ENCODE data around the gene GH1. TPM values are rescaled to one million over a fixed set of nuclear protein-coding genes. Genes with fewer than 3 reads are reported as not detected.

The GH1 gene
- total RNA-seq, 1 experiment from 2014 or later, result not detected

DNA sequence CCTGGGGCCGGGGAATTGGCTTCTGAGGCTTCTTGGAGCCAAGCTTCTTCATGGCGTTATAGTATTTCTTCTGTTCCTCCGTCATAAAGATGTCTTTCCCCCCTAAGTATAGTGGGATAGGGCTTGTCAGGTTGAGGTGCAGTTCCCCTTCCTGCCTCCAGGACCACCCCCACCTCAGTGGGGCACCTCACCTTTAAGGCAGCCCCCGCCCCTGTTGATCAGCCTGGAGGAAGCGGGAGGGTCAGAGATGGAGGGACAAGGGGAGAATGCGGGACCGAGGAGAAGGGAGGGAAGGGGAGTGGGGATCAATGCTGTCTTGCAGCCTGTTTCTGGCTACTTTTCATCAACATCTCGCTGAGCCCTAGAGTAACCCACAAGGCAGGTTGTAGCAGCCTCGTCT, 25.1 kb upstream of the GH1 start:
- Histone ChIP-seq H3K4me3 (replicated peaks in 1 of 2; ENCODE audit: low read depth in 1 of 2, low read length in 2 of 2) (no peak overlapping the region), H3K9me2 (ENCODE audit: insufficient read depth) (no peaks in the 10 kb centered on the region), H3K9ac (ENCODE audit: low read length) (no peak overlapping the region), H2AFZ (ENCODE audit: low read depth, low read length, poor library complexity, severe bottlenecking) (no peak overlapping the region), H3K27me3 (ENCODE audit: insufficient read depth, low read length) (no peaks in the 10 kb centered on the region), H3K79me2 (ENCODE audit: insufficient read depth, low read length) (no peaks in the 10 kb centered on the region), H3K4me2 (ENCODE audit: low read length) (no peak overlapping the region), H3K4me1 (ENCODE audit: control insufficient read depth in 1 of 2, insufficient read depth in 2 of 2, low read length in 2 of 2) (peaks cover 0 to 4% of the 10 kb centered on the region in 2 experiments; a peak in 1 of 4 replicates), H3K27ac (ENCODE audit: low read depth, low read length) (no peak overlapping the region), H3K9me3 (ENCODE audit: control insufficient read depth in 1 of 2, insufficient read depth in 1 of 2, low read depth in 1 of 2, low read length in 2 of 2) (no peaks in the 10 kb centered on the region), H3K36me3 (ENCODE audit: control insufficient read depth in 1 of 2, insufficient read depth in 2 of 2, low read length in 2 of 2) (no peaks in the 10 kb centered on the region), H4K20me1 (ENCODE audit: insufficient read depth) (no peaks in the 10 kb centered on the region)
- ATAC-seq (no peak), DNase-seq (ENCODE audit: low read depth, low spot score) (no peak)
- ChIA-PET CTCF (no interaction called here), RAD21 (ENCODE audit: low non-redundant PET in 1 of 2, low total read pairs in 2 of 2, uncharacterized antibody in 2 of 2, unreplicated experiment in 2 of 2) (no interaction called here), POLR2A (no interaction called here)
- TF ChIP-seq, protein P1, sequence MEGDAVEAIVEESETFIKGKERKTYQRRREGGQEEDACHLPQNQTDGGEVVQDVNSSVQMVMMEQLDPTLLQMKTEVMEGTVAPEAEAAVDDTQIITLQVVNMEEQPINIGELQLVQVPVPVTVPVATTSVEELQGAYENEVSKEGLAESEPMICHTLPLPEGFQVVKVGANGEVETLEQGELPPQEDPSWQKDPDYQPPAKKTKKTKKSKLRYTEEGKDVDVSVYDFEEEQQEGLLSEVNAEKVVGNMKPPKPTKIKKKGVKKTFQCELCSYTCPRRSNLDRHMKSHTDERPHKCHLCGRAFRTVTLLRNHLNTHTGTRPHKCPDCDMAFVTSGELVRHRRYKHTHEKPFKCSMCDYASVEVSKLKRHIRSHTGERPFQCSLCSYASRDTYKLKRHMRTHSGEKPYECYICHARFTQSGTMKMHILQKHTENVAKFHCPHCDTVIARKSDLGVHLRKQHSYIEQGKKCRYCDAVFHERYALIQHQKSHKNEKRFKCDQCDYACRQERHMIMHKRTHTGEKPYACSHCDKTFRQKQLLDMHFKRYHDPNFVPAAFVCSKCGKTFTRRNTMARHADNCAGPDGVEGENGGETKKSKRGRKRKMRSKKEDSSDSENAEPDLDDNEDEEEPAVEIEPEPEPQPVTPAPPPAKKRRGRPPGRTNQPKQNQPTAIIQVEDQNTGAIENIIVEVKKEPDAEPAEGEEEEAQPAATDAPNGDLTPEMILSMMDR (IDR thresholded peaks at IDR 0.05 in 2 of 3, conservative IDR thresholded peaks at IDR 0.05 in 1 of 3; ENCODE audit: borderline replicate concordance in 1 of 3, insufficient read depth in 1 of 3, low read depth in 2 of 3, low read length in 2 of 3), result peak in 2 of 3 experiments; percentile 37 to 48; a peak in 3 of 6 replicates
- no peak for TF ChIP-seq SP1 (IDR thresholded peaks at IDR 0.05; ENCODE audit: low read depth)
- TF ChIP-seq, protein P2, sequence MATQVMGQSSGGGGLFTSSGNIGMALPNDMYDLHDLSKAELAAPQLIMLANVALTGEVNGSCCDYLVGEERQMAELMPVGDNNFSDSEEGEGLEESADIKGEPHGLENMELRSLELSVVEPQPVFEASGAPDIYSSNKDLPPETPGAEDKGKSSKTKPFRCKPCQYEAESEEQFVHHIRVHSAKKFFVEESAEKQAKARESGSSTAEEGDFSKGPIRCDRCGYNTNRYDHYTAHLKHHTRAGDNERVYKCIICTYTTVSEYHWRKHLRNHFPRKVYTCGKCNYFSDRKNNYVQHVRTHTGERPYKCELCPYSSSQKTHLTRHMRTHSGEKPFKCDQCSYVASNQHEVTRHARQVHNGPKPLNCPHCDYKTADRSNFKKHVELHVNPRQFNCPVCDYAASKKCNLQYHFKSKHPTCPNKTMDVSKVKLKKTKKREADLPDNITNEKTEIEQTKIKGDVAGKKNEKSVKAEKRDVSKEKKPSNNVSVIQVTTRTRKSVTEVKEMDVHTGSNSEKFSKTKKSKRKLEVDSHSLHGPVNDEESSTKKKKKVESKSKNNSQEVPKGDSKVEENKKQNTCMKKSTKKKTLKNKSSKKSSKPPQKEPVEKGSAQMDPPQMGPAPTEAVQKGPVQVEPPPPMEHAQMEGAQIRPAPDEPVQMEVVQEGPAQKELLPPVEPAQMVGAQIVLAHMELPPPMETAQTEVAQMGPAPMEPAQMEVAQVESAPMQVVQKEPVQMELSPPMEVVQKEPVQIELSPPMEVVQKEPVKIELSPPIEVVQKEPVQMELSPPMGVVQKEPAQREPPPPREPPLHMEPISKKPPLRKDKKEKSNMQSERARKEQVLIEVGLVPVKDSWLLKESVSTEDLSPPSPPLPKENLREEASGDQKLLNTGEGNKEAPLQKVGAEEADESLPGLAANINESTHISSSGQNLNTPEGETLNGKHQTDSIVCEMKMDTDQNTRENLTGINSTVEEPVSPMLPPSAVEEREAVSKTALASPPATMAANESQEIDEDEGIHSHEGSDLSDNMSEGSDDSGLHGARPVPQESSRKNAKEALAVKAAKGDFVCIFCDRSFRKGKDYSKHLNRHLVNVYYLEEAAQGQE (IDR thresholded peaks at IDR 0.05; ENCODE audit: low read depth), result no peak
- no peak for TF ChIP-seq EZH2phosphoT487 (IDR thresholded peaks at IDR 0.05; ENCODE audit: borderline replicate concordance)
- TF ChIP-seq, protein P3, sequence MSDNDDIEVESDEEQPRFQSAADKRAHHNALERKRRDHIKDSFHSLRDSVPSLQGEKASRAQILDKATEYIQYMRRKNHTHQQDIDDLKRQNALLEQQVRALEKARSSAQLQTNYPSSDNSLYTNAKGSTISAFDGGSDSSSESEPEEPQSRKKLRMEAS (IDR thresholded peaks at IDR 0.05), result no peak
- no peak for TF ChIP-seq ELF1 (IDR thresholded peaks at IDR 0.05; ENCODE audit: borderline replicate concordance, low read depth)
- TF ChIP-seq ZNF274 (IDR thresholded peaks at IDR 0.05; ENCODE audit: low read depth, low read length), result no peak
- TF ChIP-seq, protein P4, sequence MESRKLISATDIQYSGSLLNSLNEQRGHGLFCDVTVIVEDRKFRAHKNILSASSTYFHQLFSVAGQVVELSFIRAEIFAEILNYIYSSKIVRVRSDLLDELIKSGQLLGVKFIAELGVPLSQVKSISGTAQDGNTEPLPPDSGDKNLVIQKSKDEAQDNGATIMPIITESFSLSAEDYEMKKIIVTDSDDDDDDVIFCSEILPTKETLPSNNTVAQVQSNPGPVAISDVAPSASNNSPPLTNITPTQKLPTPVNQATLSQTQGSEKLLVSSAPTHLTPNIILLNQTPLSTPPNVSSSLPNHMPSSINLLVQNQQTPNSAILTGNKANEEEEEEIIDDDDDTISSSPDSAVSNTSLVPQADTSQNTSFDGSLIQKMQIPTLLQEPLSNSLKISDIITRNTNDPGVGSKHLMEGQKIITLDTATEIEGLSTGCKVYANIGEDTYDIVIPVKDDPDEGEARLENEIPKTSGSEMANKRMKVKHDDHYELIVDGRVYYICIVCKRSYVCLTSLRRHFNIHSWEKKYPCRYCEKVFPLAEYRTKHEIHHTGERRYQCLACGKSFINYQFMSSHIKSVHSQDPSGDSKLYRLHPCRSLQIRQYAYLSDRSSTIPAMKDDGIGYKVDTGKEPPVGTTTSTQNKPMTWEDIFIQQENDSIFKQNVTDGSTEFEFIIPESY (IDR thresholded peaks at IDR 0.05; ENCODE audit: extremely low read depth, insufficient replicate concordance, low read length), result no peak
- BruUV-seq (replicated peaks), result no TSS peak
- intact Hi-C loops (cut with micrococcal nuclease), result no loop called here
